Bone marrow (tissue), 2 donors: Measurements from ENCODE around the gene CLIP1.
A peak's percentile ranks its signal among the peaks of the same experiment; 100 is the strongest.

Source experiments
- DNase-seq, 2 donors: peaks; one replicate each; lab custom pipeline; 2025; lab: John Stamatoyannopoulos, UW

Gene CLIP1

GRCh38 chr12:122245553-122245952 is 176.9 kb downstream of the CLIP1 start:
- no peak for DNase-seq

DNA sequence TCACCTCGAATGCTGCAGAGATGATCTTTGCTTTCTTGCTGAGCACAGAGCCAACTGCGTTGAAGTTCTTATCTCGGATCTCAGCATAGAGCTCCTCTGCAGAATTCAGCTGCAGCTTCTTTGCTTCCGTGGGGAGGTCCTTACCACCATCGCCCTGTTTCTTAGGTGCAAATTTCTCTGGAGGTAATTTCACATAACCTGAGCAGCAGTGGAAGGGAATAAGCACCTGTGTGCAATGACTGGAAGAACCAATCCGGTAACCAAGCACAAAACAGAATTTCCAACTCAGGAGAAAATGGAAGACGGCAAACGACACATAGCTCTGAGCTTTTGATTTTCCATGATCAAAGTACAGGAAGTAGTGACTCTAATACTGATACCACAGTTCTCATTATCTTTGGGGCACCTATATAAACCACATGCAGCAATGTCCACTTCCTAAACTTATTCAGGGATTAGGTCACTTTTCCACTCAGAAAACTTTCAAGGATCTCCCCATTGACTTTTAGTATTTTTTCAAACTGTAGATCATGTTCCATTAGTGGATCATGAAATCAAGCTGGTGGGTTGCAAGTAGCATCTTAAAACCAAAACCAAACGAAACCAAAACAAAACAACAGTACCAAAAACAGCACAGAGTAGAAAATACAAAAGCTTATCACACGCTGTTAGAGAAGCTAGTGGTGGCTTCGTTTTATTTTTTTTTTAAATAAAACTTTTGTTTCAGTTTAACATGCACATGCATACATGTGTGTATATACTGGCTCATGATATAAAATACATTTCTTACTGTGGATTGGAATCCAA is 177.7 kb downstream of the CLIP1 start:
- no peak for DNase-seq

DNA sequence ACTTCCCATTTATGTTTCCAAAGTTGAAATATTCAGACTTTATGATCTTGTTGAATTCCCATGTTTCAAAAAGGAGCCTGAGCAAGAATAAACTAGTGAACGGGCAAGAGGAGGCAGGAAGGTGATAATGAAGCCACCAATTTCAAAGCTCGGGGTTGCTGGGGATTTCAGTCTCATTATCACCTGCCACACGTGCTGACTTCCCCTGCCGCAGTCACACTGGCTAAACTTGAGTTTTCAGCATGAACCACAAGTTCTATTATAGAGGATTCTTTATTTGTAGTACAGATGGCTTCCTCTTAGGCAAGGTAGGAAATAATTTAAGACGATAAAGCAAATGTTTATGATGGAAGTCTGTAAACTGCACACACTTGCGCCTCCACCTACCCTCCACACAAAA is 178.5 kb downstream of the CLIP1 start:
- no peak for DNase-seq

- no peak for DNase-seq
Measured at GRCh38 chr12:122238861-122239260, 183.6 kb downstream of the CLIP1 start.

GRCh38 chr12:122235741-122236140 is 186.7 kb downstream of the CLIP1 start:
- DNase-seq = no peak

- no peak for DNase-seq
Measured at GRCh38 chr12:122232691-122233090, 189.8 kb downstream of the CLIP1 start.

DNA sequence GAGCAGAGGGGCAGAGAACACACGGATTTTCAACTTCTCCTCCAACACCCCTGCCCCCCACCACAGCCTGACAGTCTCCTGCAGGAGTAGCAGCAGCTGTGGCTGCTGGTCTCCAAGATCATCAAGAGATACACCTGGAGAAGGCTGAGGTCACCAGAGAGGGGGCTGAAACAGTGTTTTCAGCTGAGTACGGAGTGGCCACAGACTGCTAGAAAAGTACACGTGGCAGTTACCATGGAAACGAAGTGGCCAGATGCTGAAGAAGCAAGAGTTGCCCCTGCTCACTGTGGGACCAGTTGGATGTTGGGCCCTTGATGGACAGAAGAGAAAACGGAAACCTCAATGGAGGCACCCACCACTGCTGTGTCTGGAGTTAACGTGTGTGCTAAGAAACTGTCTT is 191.7 kb downstream of the CLIP1 start:
- DNase-seq = no peak

DNA sequence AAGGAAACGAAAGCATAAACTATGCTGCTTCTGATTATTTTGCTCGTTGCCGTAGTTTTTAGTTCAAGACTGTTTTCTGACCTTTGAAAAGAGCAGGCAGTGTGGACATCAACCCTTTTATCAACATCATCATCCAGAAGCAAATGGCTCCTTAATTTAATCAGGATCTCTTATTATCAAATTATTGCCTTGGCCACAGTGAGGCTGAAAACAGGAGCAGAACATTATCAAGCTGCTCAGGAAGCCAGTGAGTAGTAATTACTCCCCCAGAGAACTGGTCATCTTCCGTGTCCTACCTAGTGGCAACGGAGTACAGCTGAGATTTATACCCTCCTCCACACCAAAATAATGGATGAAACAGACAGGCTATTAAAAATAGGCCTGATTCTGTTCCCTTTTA is 194.4 kb downstream of the CLIP1 start:
- no peak for DNase-seq

GRCh38 chr12:122227341-122227740 is 195.1 kb downstream of the CLIP1 start:
- no peak for DNase-seq

DNA sequence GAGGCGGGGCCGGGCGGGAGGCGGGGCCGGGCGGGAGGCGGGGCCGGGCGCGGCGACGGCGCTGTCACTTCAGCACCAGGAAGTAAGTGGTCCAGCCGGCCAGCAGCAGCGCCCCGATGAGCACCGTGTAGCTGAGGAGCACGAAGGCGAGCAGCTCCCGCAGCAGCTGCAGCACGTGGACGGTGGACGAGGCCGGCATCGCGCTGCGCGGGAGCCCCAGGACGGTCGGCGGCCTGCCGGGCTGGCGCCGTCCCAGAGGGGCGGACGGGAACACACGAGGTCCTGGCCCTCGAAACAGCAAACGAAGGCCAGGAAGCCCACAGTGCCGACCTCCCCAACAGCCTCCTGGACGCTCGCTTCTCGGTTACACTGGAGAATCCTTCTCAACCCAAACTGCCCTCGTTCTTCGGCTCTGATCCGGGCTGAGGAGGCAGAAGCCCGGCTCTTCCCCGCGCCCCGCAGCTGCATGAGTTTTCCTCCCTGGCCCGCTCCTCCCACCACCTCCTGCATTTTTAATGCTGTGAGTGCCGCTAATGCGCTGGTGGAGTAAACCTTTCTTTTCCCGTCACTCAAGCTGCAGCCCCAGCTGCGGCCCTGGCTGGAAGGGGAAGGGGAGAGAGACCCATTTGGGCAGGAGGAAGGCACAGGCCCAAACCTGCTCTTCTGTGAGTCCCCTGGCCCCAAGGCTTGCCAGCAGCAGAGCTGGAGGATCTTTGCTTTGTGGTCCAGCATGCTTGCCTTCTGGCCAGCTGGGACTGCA is 195.9 kb downstream of the CLIP1 start:
- no peak for DNase-seq

GRCh38 chr12:122225683-122226365 is 196.6 kb downstream of the CLIP1 start, which contains the start of gene DIABLO:
Gene DIABLO, minus strand, starts transcription at chr12:122226052. Its CDS starts 38 bp downstream, at chr12:122226014.
- DNase-seq = peak; percentile 95 to 98
